ENCODE data around the gene PARD3B. TPM values are rescaled to one million over a fixed set of nuclear protein-coding genes. Genes with fewer than 3 reads are reported as not detected.

PARD3B gene
- total and polyA plus RNA-seq, 7 donors = 3.2 to 64.0 (median 42.5) TPM

- 85 to 90% methylated on average over 4 of the region's 4 CpGs for WGBS, 2 donors
- Histone ChIP-seq H3K36me3 (no peaks in the 10 kb centered on the region), H3K27ac (peak overlapping the region in 2 of 4 donors; percentile 7 to 16), H3K27me3 (no peaks in the 10 kb centered on the region), H3K4me1 (peaks cover 0 to 67% (median 42%) of the 10 kb centered on the region in 4 donors), H3K9me3 (no peaks in the 10 kb centered on the region), H3K4me3 (no peak overlapping the region)
- TF ChIP-seq POLR2A (IDR thresholded peaks at IDR 0.05) (no peak), CTCF (IDR thresholded peaks at IDR 0.05) (no peak), EP300 (IDR thresholded peaks at IDR 0.05) (no peak), POLR2AphosphoS5 (IDR thresholded peaks at IDR 0.05) (no peak)
- no peak for DNase-seq
- intact Hi-C loops (cut with DNase I) = no loop called here
Measured at GRCh38 chr2:204643326-204643725, 98.1 kb downstream of the PARD3B start.

GRCh38 chr2:204645018-204645773 is 99.9 kb downstream of the PARD3B start:
- DNase-seq = no peak
- intact Hi-C loops (cut with DNase I) = no loop called here
- 3 to 47% methylated on average over 1 of the region's 1 CpG for whole genome bisulfite sequencing, 2 donors
- H3K4me1 ChIP-seq = peaks cover 0 to 54% (median 33%) of the 10 kb centered on the region in 4 donors
- no peaks in the 10 kb centered on the region for H3K36me3 ChIP-seq
- H3K9me3 ChIP-seq = no peaks in the 10 kb centered on the region
- TF ChIP-seq POLR2AphosphoS5 (IDR thresholded peaks at IDR 0.05) (no peak), EP300 (IDR thresholded peaks at IDR 0.05) (no peak), CTCF (IDR thresholded peaks at IDR 0.05) (no peak), POLR2A (IDR thresholded peaks at IDR 0.05) (no peak)
- no peak overlapping the region for H3K27ac ChIP-seq
- no peak overlapping the region for H3K4me3 ChIP-seq
- H3K27me3 ChIP-seq = no peaks in the 10 kb centered on the region

GRCh38 chr2:204647626-204648025 is 102.4 kb downstream of the PARD3B start:
- TF ChIP-seq POLR2AphosphoS5 (IDR thresholded peaks at IDR 0.05) (no peak), CTCF (IDR thresholded peaks at IDR 0.05) (no peak), POLR2A (IDR thresholded peaks at IDR 0.05) (no peak), EP300 (IDR thresholded peaks at IDR 0.05) (no peak)
- H3K4me1 ChIP-seq = peaks cover 0 to 37% (median 22%) of the 10 kb centered on the region in 4 donors
- peaks cover 0 to 6% (median 0%) of the 10 kb centered on the region in 4 donors for H3K9me3 ChIP-seq
- H3K36me3 ChIP-seq = no peaks in the 10 kb centered on the region
- H3K27me3 ChIP-seq = no peaks in the 10 kb centered on the region
- no peak overlapping the region for H3K27ac ChIP-seq
- intact Hi-C loops (cut with DNase I) = no loop called here
- H3K4me3 ChIP-seq = no peak overlapping the region
- no peak for DNase-seq

GRCh38 chr2:204650611-204651010 is 105.3 kb downstream of the PARD3B start:
- TF ChIP-seq POLR2AphosphoS5 (IDR thresholded peaks at IDR 0.05) (no peak), POLR2A (IDR thresholded peaks at IDR 0.05) (no peak), EP300 (IDR thresholded peaks at IDR 0.05) (no peak), CTCF (IDR thresholded peaks at IDR 0.05) (no peak)
- H3K4me3 ChIP-seq = no peak overlapping the region
- intact Hi-C loops (cut with DNase I) = no loop called here
- H3K36me3 ChIP-seq = no peaks in the 10 kb centered on the region
- H3K4me1 ChIP-seq = peaks cover 0 to 26% (median 15%) of the 10 kb centered on the region in 4 donors
- no peaks in the 10 kb centered on the region for H3K27me3 ChIP-seq
- no peak overlapping the region for H3K27ac ChIP-seq
- DNase-seq = no peak
- H3K9me3 ChIP-seq = peaks cover 0 to 6% (median 0%) of the 10 kb centered on the region in 4 donors

All from sigmoid colon (tissue), 7 donors.